WERI-Rb-1 (cell line): ENCODE measurements around the gene GLB1L3.

Experiments used
- DNase-seq: peaks from one replicate; pipeline ENCODE4 v3.0.0-alpha.2; 2020
- H3K27ac ChIP-seq: fragments of 250-450 bp; sonication (Bioruptor Pico); 2 replicates; pipeline ENCODE4 v1.5.1; 2020; ENCODE audit warnings: mild to moderate bottlenecking, moderate library complexity
- H3K27me3 ChIP-seq: fragments of 250-450 bp; sonication (Bioruptor Pico); 2 replicates; pipeline ENCODE4 v1.5.1; 2021; ENCODE audit warnings: mild to moderate bottlenecking, low read depth, moderate library complexity; ENCODE audit not compliant: insufficient read depth, severe bottlenecking
- H3K36me3 ChIP-seq: fragments of 250-450 bp; sonication (Bioruptor Pico); 2 replicates; pipeline ENCODE4 v1.5.1; 2020; ENCODE audit warnings: mild to moderate bottlenecking, moderate library complexity
- H3K4me3 ChIP-seq: 2 replicates; pipeline ENCODE4 v1.5.1; 2011; ENCODE audit warnings: low read depth, mild to moderate bottlenecking, control low read depth, low read length
- H3K9me3 ChIP-seq: fragments of 250-450 bp; sonication (Bioruptor Pico); 2 replicates; pipeline ENCODE4 v1.5.1; 2021; ENCODE audit warnings: mild to moderate bottlenecking, moderate library complexity; ENCODE audit not compliant: severe bottlenecking
- TF ChIP-seq, protein P1 (sequence below): IDR thresholded peaks from 2 replicates; pipeline ENCODE4 v1.5.1; 2011; ENCODE audit warnings: low read depth, mild to moderate bottlenecking, control low read depth, inconsistent platforms, low read length

The GLB1L3 gene

DNA sequence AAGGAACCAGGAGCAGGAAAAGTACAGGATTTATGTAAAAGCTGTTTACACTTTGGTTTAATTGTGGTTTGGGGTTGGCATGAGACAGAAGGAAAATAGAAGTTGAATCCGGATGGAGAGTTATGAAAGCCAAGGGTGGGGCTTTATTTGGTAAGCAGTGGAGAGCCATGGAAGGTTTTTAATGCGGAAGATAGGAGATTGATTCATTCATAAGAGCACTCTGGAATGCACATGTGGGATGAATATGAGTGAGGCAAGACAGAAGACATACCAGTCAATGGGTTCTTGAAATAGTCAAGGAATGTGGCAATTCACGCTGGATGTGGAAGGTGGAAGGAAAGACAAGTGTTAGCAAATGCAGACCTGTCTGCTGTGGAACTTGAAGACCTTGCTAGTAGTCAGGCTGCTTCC, 9.3 kb upstream of the GLB1L3 start:
- TF ChIP-seq, protein P1, sequence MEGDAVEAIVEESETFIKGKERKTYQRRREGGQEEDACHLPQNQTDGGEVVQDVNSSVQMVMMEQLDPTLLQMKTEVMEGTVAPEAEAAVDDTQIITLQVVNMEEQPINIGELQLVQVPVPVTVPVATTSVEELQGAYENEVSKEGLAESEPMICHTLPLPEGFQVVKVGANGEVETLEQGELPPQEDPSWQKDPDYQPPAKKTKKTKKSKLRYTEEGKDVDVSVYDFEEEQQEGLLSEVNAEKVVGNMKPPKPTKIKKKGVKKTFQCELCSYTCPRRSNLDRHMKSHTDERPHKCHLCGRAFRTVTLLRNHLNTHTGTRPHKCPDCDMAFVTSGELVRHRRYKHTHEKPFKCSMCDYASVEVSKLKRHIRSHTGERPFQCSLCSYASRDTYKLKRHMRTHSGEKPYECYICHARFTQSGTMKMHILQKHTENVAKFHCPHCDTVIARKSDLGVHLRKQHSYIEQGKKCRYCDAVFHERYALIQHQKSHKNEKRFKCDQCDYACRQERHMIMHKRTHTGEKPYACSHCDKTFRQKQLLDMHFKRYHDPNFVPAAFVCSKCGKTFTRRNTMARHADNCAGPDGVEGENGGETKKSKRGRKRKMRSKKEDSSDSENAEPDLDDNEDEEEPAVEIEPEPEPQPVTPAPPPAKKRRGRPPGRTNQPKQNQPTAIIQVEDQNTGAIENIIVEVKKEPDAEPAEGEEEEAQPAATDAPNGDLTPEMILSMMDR: no peak
- no peak for DNase-seq
- peaks cover 10% of the 10 kb centered on the region for H3K36me3 ChIP-seq
- no peaks in the 10 kb centered on the region for H3K9me3 ChIP-seq
- H3K27me3 ChIP-seq: no peaks in the 10 kb centered on the region
- H3K4me3 ChIP-seq: no peak overlapping the region
- H3K27ac ChIP-seq: no peak overlapping the region

DNA sequence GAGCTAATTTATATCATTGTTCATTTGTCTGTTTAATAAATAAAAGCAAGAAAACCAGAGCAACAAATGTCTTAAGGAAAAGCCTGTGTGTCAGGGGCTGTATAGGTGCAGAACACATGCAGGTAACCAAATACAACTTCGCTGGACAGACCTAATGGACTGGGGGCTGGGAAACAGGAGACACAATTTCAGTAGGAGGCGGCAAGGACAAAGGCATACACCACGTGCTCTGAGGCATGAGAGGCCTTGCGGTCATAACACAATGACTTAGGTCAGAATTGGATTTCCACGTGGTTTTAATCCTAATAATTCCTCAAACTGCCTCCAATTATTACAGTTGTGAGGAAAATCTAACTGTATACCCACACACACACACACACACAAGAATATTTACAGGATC, 8.7 kb upstream of the GLB1L3 start:
- H3K4me3 ChIP-seq: no peak overlapping the region
- H3K36me3 ChIP-seq: peaks cover 5% of the 10 kb centered on the region; the same call in 1 of the 2 replicates
- H3K9me3 ChIP-seq: no peaks in the 10 kb centered on the region
- H3K27ac ChIP-seq: no peak overlapping the region
- TF ChIP-seq, protein P1: no peak
- DNase-seq: no peak
- H3K27me3 ChIP-seq: no peaks in the 10 kb centered on the region

DNA sequence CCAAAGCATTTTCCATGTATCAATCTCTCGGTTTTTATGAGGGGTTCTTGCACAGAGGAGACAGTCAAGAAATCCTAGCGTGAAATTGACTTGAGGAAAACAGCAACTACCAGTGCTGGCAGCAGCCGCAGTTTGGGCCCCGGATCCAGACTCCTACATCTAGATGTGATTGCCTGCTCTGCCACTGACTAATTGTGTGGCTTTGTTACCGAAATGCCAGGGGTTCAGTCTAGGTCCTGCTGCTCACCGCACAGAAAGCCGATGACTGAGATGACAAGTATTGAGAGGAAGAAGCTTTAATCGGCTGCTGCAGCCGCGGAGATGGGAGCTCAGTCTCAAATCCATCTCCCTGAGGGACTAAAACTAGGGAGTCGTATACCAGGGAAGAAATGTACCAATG, 8.2 kb upstream of the GLB1L3 start:
- H3K4me3 ChIP-seq: no peak overlapping the region
- no peak overlapping the region for H3K27ac ChIP-seq
- peaks cover under 1% of the 10 kb centered on the region; the same call in 1 of the 2 replicates for H3K36me3 ChIP-seq
- no peaks in the 10 kb centered on the region for H3K27me3 ChIP-seq
- H3K9me3 ChIP-seq: no peaks in the 10 kb centered on the region
- DNase-seq: no peak
- TF ChIP-seq, protein P1: no peak

GRCh38 chr11:134270250-134270714, 5.9 kb upstream of the GLB1L3 start:
- TF ChIP-seq, protein P1: peak; percentile 65
- no peak overlapping the region for H3K4me3 ChIP-seq
- DNase-seq: peak; percentile 17
- no peaks in the 10 kb centered on the region for H3K36me3 ChIP-seq
- no peak overlapping the region for H3K27ac ChIP-seq
- H3K27me3 ChIP-seq: no peaks in the 10 kb centered on the region
- H3K9me3 ChIP-seq: no peaks in the 10 kb centered on the region

GRCh38 chr11:134271978-134272377, 4.2 kb upstream of the GLB1L3 start:
- Histone ChIP-seq H3K36me3 (no peaks in the 10 kb centered on the region), H3K4me3 (no peak overlapping the region), H3K9me3 (no peaks in the 10 kb centered on the region), H3K27ac (no peak overlapping the region), H3K27me3 (no peaks in the 10 kb centered on the region)
- TF ChIP-seq, protein P1: no peak
- DNase-seq: no peak
